Measurements from ENCODE around the gene MAP2K6. TPM values are rescaled to one million over a fixed set of nuclear protein-coding genes. Genes with fewer than 3 reads are reported as not detected.

MAP2K6 gene
- total RNA-seq, 1 donor from 2014 or later, result 4.7 TPM

- Histone ChIP-seq H3K4me1 (no peaks in the 10 kb centered on the region), H3K9me3 (no peaks in the 10 kb centered on the region), H3K36me3 (no peaks in the 10 kb centered on the region), H3K27ac (no peak overlapping the region), H3K4me3 (no peak overlapping the region), H3K27me3 (no peaks in the 10 kb centered on the region)
- no peak for ATAC-seq
- intact Hi-C loops (cut with DNase I), result no loop called here
- no peak for DNase-seq
- no peak for TF ChIP-seq CTCF (IDR thresholded peaks at IDR 0.05)
Measured at GRCh38 chr17:69407759-69408158, 6.7 kb upstream of the MAP2K6 start.

GRCh38 chr17:69410671-69411070 is 3.8 kb upstream of the MAP2K6 start:
- DNase-seq (no peak), ATAC-seq (no peak)
- Histone ChIP-seq H3K9me3 (no peaks in the 10 kb centered on the region), H3K4me1 (peaks cover 10% of the 10 kb centered on the region), H3K36me3 (no peaks in the 10 kb centered on the region), H3K27ac (no peak overlapping the region), H3K27me3 (no peaks in the 10 kb centered on the region), H3K4me3 (no peak overlapping the region)
- intact Hi-C loops (cut with DNase I), result no loop called here
- no peak for TF ChIP-seq CTCF (IDR thresholded peaks at IDR 0.05)

GRCh38 chr17:69411766-69412165 is 2.7 kb upstream of the MAP2K6 start:
- TF ChIP-seq CTCF (IDR thresholded peaks at IDR 0.05), result no peak
- DNase-seq, result no peak
- Histone ChIP-seq H3K4me3 (no peak overlapping the region), H3K4me1 (peaks cover 21% of the 10 kb centered on the region), H3K27me3 (no peaks in the 10 kb centered on the region), H3K27ac (no peak overlapping the region), H3K9me3 (no peaks in the 10 kb centered on the region), H3K36me3 (no peaks in the 10 kb centered on the region)
- ATAC-seq, result no peak
- intact Hi-C loops (cut with DNase I), result no loop called here

GRCh38 chr17:69412251-69412671 is 2.2 kb upstream of the MAP2K6 start:
- TF ChIP-seq CTCF (IDR thresholded peaks at IDR 0.05), result no peak
- ATAC-seq, result no peak
- H3K9me3 ChIP-seq, result no peaks in the 10 kb centered on the region
- H3K4me1 ChIP-seq, result peaks cover 22% of the 10 kb centered on the region
- H3K27ac ChIP-seq, result no peak overlapping the region
- H3K36me3 ChIP-seq, result no peaks in the 10 kb centered on the region
- no peak overlapping the region for H3K4me3 ChIP-seq
- no peaks in the 10 kb centered on the region for H3K27me3 ChIP-seq
- intact Hi-C loops (cut with DNase I), result no loop called here
- no peak for DNase-seq

GRCh38 chr17:69415431-69415830 is 934 bp downstream of the MAP2K6 start:
- no peak for TF ChIP-seq CTCF (IDR thresholded peaks at IDR 0.05)
- Histone ChIP-seq H3K27me3 (no peaks in the 10 kb centered on the region), H3K4me1 (peaks cover 27% of the 10 kb centered on the region), H3K4me3 (peak overlapping the region; percentile 69), H3K36me3 (no peaks in the 10 kb centered on the region), H3K27ac (no peak overlapping the region), H3K9me3 (no peaks in the 10 kb centered on the region)
- no peak for DNase-seq
- no peak for ATAC-seq
- intact Hi-C loops (cut with DNase I), result no loop called here

Measured in upper lobe of right lung (tissue), 1 donor.